ENCODE results near the gene ASB15. TPM values are rescaled to one million over a fixed set of nuclear protein-coding genes. Genes with fewer than 3 reads are reported as not detected.

ASB15 gene
- total and polyA plus RNA-seq, 2 of the 4 experiments (the other 2 are of a cell fraction): not detected

DNA sequence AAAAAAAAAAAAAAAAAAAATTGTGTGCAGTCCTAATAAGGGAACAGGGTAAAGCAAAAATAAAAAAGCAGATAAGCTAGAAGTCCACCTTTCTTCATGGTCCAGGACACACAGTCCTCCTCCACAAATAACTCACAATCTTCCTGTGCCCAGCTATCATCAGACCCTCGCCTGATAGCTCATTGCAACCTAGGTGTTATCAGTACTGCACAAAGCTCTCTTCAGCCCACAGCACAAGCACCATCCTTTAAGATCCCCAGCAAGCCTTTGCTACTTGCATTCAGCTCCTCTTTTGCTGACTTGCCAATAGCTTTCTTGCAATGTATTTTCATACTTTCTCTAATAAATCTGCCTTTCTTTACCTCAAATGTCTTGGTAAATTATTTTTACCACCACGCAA lies 49.0 kb upstream of the ASB15 start:
- WGBS, 2 experiments (ENCODE audit: extremely low coverage in 2 of 2, insufficient read length in 1 of 2): 100% methylated on average over 1 of the region's 2 CpGs; no CpG with 5 or more reads in 1 of the 2 experiments
- Histone ChIP-seq H2BK20ac (ENCODE audit: low read depth, low read length) (no peak overlapping the region), H3K56ac (ENCODE audit: extremely low read depth, insufficient read depth, low read length) (no peak overlapping the region), H2AK5ac (ENCODE audit: low read depth, low read length) (no peak overlapping the region), H3K79me1 (ENCODE audit: low read depth in 1 of 2, low read length in 2 of 2) (peaks cover 11 to 34% of the 10 kb centered on the region in 2 experiments), H2BK5ac (ENCODE audit: low read depth, low read length, poor library complexity, severe bottlenecking) (no peak overlapping the region), H3K4me2 (ENCODE audit: low read depth, low read length) (no peak overlapping the region), H3K9ac (ENCODE audit: low read depth, low read length) (no peak overlapping the region), H2AFZ (replicated peaks; ENCODE audit: low read length, poor library complexity) (no peak overlapping the region), H2BK15ac (ENCODE audit: low read depth, low read length) (no peak overlapping the region), H3K9me1 (ENCODE audit: insufficient read depth, low read length) (peaks cover 2% of the 10 kb centered on the region; the same call in 1 of the 2 replicates), H4K20me1 (ENCODE audit: insufficient read depth, low read length) (no peaks in the 10 kb centered on the region), H2AK9ac (replicated peaks; ENCODE audit: low read depth, low read length, poor library complexity) (no peak overlapping the region), H3K27me3 (ENCODE audit: control insufficient read depth, insufficient read depth, low read length) (no peaks in the 10 kb centered on the region), H3K4ac (ENCODE audit: low read depth, low read length) (no peak overlapping the region), H4K5ac (ENCODE audit: low read depth, low read length) (no peak overlapping the region), H3K4me1 (ENCODE audit: control insufficient read depth, insufficient read depth, low read length) (peaks cover 2% of the 10 kb centered on the region; the same call in 1 of the 2 replicates), H3K9me3 (ENCODE audit: control insufficient read depth, insufficient read depth, low read length) (no peaks in the 10 kb centered on the region), H2BK120ac (ENCODE audit: low read depth, low read length) (no peak overlapping the region), H3K14ac (replicated peaks; ENCODE audit: low read depth, low read length) (no peak overlapping the region), H3K27ac (ENCODE audit: insufficient read depth, low read length) (no peak overlapping the region), H3K23ac (ENCODE audit: low read depth, low read length) (no peak overlapping the region), H4K8ac (ENCODE audit: low read depth in 2 of 2, low read length in 2 of 2) (no peak overlapping the region), H3K4me3 (ENCODE audit: insufficient read depth, low read depth, low read length) (no peak overlapping the region), H3K36me3 (ENCODE audit: control insufficient read depth, insufficient read depth, low read length) (peaks cover 7% of the 10 kb centered on the region), H3K18ac (ENCODE audit: low read depth, low read length) (no peak overlapping the region), H4K91ac (ENCODE audit: insufficient read depth, low read depth, low read length) (no peak overlapping the region)
- no peak for DNase-seq
- intact Hi-C loops (cut with micrococcal nuclease): no loop called here
- no TSS peak for BruUV-seq (replicated peaks)
- CTCF ChIA-PET: no interaction called here
- TF ChIP-seq NFE2L2 (IDR thresholded peaks at IDR 0.05; ENCODE audit: low read depth, low read length) (no peak), RCOR1 (IDR thresholded peaks at IDR 0.05; ENCODE audit: insufficient replicate concordance, low read length) (no peak), BHLHE40 (IDR thresholded peaks at IDR 0.05; ENCODE audit: low read depth, low read length) (no peak), FOS (IDR thresholded peaks at IDR 0.05; ENCODE audit: low read depth, low read length) (no peak), MAZ (IDR thresholded peaks at IDR 0.05; ENCODE audit: borderline replicate concordance, low read depth, low read length) (no peak), CTCF (conservative IDR thresholded peaks at IDR 0.05; ENCODE audit: low read depth, low read length) (no peak), MXI1 (IDR thresholded peaks at IDR 0.05; ENCODE audit: borderline replicate concordance, low read depth, low read length) (no peak), MAFK (IDR thresholded peaks at IDR 0.05; ENCODE audit: low read depth, low read length) (no peak), RFX5 (IDR thresholded peaks at IDR 0.05; ENCODE audit: low read depth, low read length) (no peak), POLR2A (IDR thresholded peaks at IDR 0.05; ENCODE audit: low read depth, low read length) (no peak), USF2 (IDR thresholded peaks at IDR 0.05; ENCODE audit: low read depth, low read length) (no peak), RAD21 (IDR thresholded peaks at IDR 0.05; ENCODE audit: low read length) (no peak), ELK1 (IDR thresholded peaks at IDR 0.05; ENCODE audit: borderline replicate concordance, low read depth, low read length) (no peak), CHD1 (IDR thresholded peaks at IDR 0.05; ENCODE audit: low read depth, low read length) (no peak), SMC3 (IDR thresholded peaks at IDR 0.05; ENCODE audit: low read depth, low read length) (no peak), CEBPB (IDR thresholded peaks at IDR 0.05; ENCODE audit: low read depth, low read length) (no peak)
- in situ Hi-C loops (cut with MboI; ENCODE audit: low sequenced_read_pairs): no loop called here
- dilution Hi-C loops (cut with HindIII; ENCODE audit: low sequenced_read_pairs, unreplicated experiment): no loop called here
- POLR2A ChIA-PET (ENCODE audit: unreplicated experiment): no interaction called here
- no peak for ATAC-seq (ENCODE audit: low read depth)

Measured in IMR-90 (cell line).